ENCODE results near the gene CDH4.

DNA sequence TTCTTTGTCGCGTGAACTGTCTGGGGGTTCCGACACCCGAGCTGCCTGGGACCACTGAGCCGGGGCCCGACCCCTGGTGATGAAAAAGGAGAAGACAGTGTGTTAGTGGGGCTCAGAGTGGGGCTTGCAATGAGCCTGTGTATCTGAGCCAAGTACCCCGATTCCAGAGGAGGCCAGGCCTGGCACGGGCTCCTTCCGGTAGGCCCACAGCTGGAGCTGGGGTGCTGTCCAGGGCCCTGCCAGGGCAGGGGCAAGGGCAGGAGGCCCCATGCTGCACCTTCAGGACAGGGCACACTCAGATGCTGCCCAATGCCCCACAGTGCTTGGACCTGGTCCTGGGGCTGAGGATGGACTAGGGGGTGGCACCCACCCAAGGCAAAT, 724.2 kb downstream of the CDH4 start:
- TF ChIP-seq, protein P1, sequence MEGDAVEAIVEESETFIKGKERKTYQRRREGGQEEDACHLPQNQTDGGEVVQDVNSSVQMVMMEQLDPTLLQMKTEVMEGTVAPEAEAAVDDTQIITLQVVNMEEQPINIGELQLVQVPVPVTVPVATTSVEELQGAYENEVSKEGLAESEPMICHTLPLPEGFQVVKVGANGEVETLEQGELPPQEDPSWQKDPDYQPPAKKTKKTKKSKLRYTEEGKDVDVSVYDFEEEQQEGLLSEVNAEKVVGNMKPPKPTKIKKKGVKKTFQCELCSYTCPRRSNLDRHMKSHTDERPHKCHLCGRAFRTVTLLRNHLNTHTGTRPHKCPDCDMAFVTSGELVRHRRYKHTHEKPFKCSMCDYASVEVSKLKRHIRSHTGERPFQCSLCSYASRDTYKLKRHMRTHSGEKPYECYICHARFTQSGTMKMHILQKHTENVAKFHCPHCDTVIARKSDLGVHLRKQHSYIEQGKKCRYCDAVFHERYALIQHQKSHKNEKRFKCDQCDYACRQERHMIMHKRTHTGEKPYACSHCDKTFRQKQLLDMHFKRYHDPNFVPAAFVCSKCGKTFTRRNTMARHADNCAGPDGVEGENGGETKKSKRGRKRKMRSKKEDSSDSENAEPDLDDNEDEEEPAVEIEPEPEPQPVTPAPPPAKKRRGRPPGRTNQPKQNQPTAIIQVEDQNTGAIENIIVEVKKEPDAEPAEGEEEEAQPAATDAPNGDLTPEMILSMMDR (IDR thresholded peaks at IDR 0.05; ENCODE audit: borderline replicate concordance, extremely low read depth, low read length, poor library complexity, severe bottlenecking): no peak
- no peak for TF ChIP-seq EZH2 (IDR thresholded peaks at IDR 0.05; ENCODE audit: borderline replicate concordance, low read depth, low read length, severe bottlenecking)
